ENCODE data around the gene SLC9A7. TPM values are rescaled to one million over a fixed set of nuclear protein-coding genes. Genes with fewer than 3 reads are reported as not detected.

SLC9A7 gene
- total RNA-seq, 1 donor from 2014 or later, result 30.6 TPM

GRCh38 chrX:46662188-46662958 is 96.5 kb downstream of the SLC9A7 start:
- DNase-seq (ENCODE audit: low spot score in 2 of 2), result no peak
- no peak for FAIRE-seq

GRCh38 chrX:46653482-46653881 is 105.4 kb downstream of the SLC9A7 start:
- no peak for FAIRE-seq

GRCh38 chrX:46649421-46650260 is 109.3 kb downstream of the SLC9A7 start:
- DNase-seq (ENCODE audit: low spot score in 2 of 2) (peak in 1 of 2 donors; percentile 18), FAIRE-seq (no peak)

More at GRCh38 chrX:46653482-46653881, 105.4 kb downstream of the SLC9A7 start:
- DNase-seq (ENCODE audit: low spot score in 2 of 2), result no peak

GRCh38 chrX:46648660-46649059 is 110.3 kb downstream of the SLC9A7 start:
- no peak for FAIRE-seq
- no peak for DNase-seq (ENCODE audit: low spot score in 2 of 2)

- no peak for FAIRE-seq
- DNase-seq (ENCODE audit: low spot score in 2 of 2), result no peak
These were observed 111.7 kb downstream of the SLC9A7 start for GRCh38 chrX:46647251-46647650.

- FAIRE-seq (no peak), DNase-seq (ENCODE audit: low spot score in 2 of 2) (no peak)
These were observed 113.3 kb downstream of the SLC9A7 start for GRCh38 chrX:46645614-46646013.

GRCh38 chrX:46643636-46644035 is 115.3 kb downstream of the SLC9A7 start:
- FAIRE-seq (no peak), DNase-seq (ENCODE audit: low spot score in 2 of 2) (no peak)

GRCh38 chrX:46642145-46642544 is 116.8 kb downstream of the SLC9A7 start:
- FAIRE-seq (no peak), DNase-seq (ENCODE audit: low spot score in 2 of 2) (peak in 1 of 2 donors; percentile 7)

- no peak for DNase-seq (ENCODE audit: low spot score in 2 of 2)
- FAIRE-seq, result no peak
These were observed 121.0 kb downstream of the SLC9A7 start for GRCh38 chrX:46637938-46638337.

GRCh38 chrX:46636223-46636622 is 122.7 kb downstream of the SLC9A7 start:
- FAIRE-seq, result no peak
- no peak for DNase-seq (ENCODE audit: low spot score in 2 of 2)

GRCh38 chrX:46635186-46635585 is 123.7 kb downstream of the SLC9A7 start:
- DNase-seq (ENCODE audit: low spot score in 2 of 2) (no peak), FAIRE-seq (no peak)

GRCh38 chrX:46634577-46634976 is 124.3 kb downstream of the SLC9A7 start:
- no peak for FAIRE-seq
- DNase-seq (ENCODE audit: low spot score in 2 of 2), result no peak

GRCh38 chrX:46630141-46630540 is 128.8 kb downstream of the SLC9A7 start:
- no peak for FAIRE-seq
- DNase-seq (ENCODE audit: low spot score in 2 of 2), result no peak

- FAIRE-seq, result no peak
- DNase-seq (ENCODE audit: low spot score in 2 of 2), result no peak
These were observed 130.2 kb downstream of the SLC9A7 start for GRCh38 chrX:46628460-46629371.

- DNase-seq (ENCODE audit: low spot score in 2 of 2) (no peak), FAIRE-seq (no peak)
These were observed 131.1 kb downstream of the SLC9A7 start for GRCh38 chrX:46627711-46628419.

- DNase-seq (ENCODE audit: low spot score in 2 of 2) (no peak), FAIRE-seq (no peak)
These were observed 131.9 kb downstream of the SLC9A7 start for GRCh38 chrX:46627062-46627461.

GRCh38 chrX:46626566-46626965 is 132.4 kb downstream of the SLC9A7 start:
- DNase-seq (ENCODE audit: low spot score in 2 of 2) (no peak), FAIRE-seq (no peak)

GRCh38 chrX:46624090-46624786 is 134.7 kb downstream of the SLC9A7 start:
- DNase-seq (ENCODE audit: low spot score in 2 of 2) (no peak), FAIRE-seq (no peak)

GRCh38 chrX:46621572-46621971 is 137.3 kb downstream of the SLC9A7 start:
- DNase-seq (ENCODE audit: low spot score in 2 of 2) (no peak), FAIRE-seq (no peak)
